Activated effector memory CD4-positive, alpha-beta T cell treated with Interleukin-2 at 50 U/mL for 16 hours (primary cell): ENCODE data around the gene MYO9A.
"Not testable (repeated sequence)": the region's sequence is repeated elsewhere in the genome, so short reads cannot be mapped to it uniquely, and the experiment has no call there.

Experiments used
- DNase-seq: peaks from one replicate; pipeline ENCODE4 v3.0.0-alpha.2; 2020

Gene MYO9A

DNA sequence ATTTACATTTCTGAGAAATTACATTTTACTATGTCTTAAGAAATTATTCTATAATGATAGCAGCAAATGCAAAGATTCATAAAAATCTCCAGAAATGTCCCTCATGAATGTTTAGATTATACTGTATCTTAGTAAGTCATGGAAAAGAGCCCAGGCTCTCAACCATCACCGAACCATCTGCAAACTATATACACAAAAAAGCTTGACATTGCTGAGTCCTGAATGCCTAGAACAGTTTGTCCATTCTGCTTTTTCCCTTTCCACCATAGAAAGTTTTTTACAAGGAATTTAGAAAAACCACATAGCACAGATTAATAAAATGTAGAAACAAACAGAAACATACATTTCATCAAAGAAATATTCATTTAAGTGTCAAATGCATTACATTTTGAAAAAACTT lies 83.6 kb downstream of the MYO9A start:
- no peak for DNase-seq

DNA sequence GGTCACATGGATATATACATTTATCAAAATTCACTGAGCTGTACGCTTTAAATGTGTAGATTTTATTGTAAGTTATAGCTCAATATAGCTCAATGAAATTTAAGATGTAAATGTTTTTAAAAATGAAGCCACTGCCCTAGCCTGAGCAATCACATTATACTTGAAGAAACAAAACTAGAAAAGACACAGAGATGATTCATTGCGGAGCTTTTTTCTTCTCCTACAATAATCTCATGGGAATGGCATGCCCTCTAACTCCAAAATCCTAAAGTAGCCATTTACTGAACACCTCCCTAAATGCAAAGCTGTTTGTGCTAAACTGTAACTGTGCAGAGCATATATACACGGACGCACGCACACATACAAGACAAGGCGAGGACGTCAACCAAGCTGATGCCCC lies 84.2 kb downstream of the MYO9A start:
- DNase-seq = no peak

DNA sequence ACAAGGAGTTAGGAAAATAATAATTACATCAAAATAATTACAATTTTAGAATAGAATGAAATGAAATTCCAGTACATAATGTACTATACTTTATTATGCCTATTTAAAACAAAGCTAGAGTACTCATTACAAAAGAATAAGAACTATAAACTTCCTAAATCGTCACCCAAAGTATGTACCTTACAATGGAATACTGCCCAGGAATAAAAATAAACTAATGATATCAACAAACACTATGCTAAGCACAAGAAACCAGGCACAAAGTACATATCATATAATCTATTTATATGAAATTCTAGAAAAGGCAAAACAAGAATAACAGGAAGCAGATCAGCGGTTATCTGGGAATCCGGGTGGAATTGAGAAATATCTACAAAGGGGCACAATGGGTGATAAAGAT lies 84.7 kb downstream of the MYO9A start:
- DNase-seq = no peak

GRCh38 chr15:72021604-72022003 lies 96.3 kb downstream of the MYO9A start:
- no peak for DNase-seq

DNA sequence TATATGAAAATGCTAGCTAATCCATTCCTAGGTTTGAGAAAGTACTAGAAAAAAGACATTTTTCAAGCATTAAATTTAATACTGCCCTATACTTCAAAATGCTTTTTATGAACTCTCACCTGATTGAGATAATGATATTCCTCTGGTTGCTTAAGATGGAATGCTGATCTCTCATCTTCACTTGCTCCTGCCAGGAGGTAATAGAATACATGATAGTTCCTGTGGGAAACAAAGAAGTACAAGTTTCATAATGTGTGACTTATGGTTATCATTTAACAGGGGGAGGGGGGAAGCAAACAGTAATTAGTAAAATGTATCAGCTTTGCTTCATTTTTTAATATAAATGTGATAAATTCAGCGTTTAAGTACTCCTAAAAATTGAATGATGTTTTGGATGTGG lies 97.2 kb downstream of the MYO9A start:
- no peak for DNase-seq

- DNase-seq = not testable (repeated sequence)
Measured at GRCh38 chr15:72014555-72014954, 103.4 kb downstream of the MYO9A start.

- DNase-seq = no peak
Measured at GRCh38 chr15:72013703-72014102, 104.2 kb downstream of the MYO9A start.

DNA sequence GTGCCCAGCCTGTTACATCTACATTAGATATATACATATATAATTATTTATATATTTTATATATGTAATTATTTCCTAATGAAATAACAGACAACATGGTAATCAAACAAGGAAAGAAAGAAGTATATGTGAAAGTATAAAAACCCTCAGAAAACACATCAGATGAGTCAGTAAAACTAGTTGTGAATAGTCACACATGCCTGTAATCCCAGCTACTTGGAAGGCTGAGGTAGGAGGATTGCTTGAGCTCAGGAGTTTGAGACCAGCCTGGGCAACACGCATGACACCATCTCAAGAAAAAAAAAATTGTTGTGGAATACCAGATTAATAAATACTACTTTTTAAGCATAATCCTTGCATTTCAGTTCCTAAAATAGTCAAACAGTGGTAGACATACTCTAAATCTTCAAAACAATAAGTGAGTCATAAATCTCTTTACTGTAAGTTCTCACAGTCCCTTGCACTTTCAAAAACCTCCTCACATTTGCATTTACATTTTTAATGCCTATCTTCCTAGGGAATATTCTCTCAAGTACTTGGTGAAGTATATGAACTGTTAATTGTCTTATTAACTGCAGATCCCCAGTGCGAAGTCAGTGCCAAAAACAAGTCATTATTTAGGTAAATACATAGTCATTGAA lies 106.5 kb downstream of the MYO9A start:
- DNase-seq = no peak

- DNase-seq = no peak
Measured at GRCh38 chr15:72009222-72009621, 108.7 kb downstream of the MYO9A start.

GRCh38 chr15:72006382-72006781 lies 111.6 kb downstream of the MYO9A start:
- no peak for DNase-seq

- no peak for DNase-seq
Measured at GRCh38 chr15:72005483-72005882, 112.5 kb downstream of the MYO9A start.

GRCh38 chr15:71999807-72000206 lies 118.1 kb downstream of the MYO9A start:
- no peak for DNase-seq

DNA sequence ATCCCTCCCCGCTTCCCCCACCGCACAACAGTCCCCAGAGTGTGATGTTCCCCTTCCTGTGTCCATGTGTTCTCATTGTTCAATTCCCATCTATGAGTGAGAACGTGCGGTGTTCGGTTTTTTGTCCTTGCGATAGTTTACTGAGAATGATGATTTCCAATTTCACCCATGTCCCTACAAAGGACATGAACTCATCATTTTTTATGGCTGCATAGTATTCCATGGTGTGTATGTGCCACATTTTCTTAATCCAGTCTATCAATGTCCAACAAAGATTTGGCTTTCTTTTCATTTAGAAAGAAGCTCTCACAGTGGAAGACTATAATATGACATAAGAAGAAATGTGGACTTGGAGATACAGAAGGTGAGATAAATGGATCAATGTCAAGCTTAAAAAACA lies 119.2 kb downstream of the MYO9A start:
- not testable (repeated sequence) for DNase-seq

GRCh38 chr15:71997691-71998090 lies 120.3 kb downstream of the MYO9A start:
- DNase-seq = no peak

GRCh38 chr15:71975816-71976150 lies 142.2 kb downstream of the MYO9A start:
- DNase-seq = no peak

DNA sequence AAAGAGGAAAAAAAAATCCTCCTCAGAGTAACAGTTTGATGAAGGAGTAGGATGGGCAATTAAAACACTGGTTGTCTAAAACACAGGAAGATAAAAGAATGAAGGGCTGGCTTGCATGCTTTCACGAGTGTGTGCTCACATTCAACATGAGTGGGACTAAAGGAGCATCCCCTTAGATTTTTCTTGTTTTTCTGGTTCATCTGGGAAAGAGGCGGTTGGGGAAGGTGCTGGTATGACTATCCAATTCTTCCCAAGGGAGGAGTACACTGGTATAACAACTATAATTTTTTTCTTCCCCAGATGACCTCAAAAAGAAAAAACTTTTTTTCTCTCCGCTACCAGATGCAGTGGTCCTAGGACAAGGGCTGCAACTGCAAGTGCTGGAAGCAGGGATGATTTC lies 143.7 kb downstream of the MYO9A start:
- no peak for DNase-seq

DNA sequence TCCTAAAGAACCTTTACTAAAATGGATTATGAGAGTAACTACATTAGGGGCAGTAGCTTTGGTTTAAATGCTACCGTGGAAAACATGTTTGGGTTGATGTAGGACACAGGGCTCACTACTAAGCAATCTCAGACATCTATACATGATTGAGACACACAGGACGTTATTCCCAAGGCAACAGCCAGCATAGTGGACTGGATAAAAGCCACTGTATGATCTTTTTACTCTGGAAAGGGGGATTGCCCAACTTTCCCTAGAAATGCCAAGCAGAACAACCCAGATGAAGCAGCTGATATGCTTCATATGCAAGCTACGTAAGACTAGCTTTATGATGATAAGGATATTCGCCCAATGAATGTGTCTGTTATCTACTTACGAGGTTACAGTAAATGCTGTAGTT lies 144.6 kb downstream of the MYO9A start:
- DNase-seq = no peak

GRCh38 chr15:71971905-71972304 lies 146.0 kb downstream of the MYO9A start:
- no peak for DNase-seq

DNA sequence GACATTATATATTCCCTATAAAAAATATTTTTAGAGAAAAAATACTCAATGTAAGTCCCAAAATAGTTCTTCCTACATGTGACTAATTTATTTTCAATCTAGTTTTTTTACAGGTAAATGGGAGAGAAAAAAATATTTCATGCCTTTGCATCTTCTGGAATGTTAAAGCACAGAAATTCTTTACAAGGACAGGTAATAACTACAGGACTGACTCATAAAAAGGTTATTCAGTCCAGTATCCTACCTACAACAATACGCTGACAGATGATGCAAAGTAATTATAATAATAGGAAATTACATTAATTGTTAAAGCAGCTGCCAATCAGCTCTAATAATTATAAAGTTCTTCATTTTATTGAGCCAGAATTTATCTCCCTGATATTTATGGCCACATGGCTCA lies 147.5 kb downstream of the MYO9A start:
- DNase-seq = no peak

- no peak for DNase-seq
Measured at GRCh38 chr15:71962537-71962936, 155.4 kb downstream of the MYO9A start.

DNA sequence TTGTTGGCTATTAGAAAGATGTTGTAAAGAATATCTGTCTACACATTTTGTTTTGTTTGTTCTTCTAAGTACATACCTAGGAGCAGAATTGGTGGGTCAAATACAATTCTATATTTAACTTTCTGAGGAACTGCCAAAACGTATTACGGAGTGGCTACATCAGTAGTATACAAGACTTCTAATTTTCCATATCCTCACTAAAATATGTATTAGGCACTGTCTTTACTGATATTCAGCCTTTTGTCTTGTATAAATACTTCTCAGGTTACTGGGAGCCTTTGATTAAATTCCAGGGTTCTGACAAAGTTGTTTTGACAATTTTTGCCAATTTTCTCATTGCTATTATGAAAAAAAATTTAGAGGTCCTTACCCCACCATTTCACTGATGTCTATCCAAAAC lies 160.9 kb downstream of the MYO9A start:
- DNase-seq = no peak

GRCh38 chr15:71951134-71951533 lies 166.8 kb downstream of the MYO9A start:
- DNase-seq = no peak

DNA sequence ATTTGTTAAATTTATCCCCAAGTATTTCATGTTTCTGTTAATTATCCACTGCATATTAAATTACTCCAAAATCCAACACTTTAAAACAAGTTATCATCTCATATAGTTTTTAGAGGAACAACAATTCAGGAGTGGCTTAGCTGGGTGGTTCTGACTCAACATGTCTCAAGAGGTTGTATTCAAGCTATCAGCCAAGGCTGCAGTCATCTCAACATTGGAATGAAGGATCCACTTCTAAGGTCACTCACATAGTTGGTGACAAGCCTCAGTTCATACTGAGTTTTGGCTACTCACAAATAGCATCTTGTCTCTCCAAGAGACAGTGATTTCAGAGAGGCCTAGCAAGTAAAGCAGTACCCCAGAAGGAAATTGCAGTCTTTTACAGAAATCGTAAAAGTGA lies 172.9 kb downstream of the MYO9A start:
- no peak for DNase-seq

GRCh38 chr15:71943806-71944205 lies 174.1 kb downstream of the MYO9A start:
- no peak for DNase-seq

GRCh38 chr15:71939981-71940588 lies 177.9 kb downstream of the MYO9A start:
- DNase-seq = no peak
